GM18951 (cell line): ENCODE results near the gene PXYLP1.

Experiments used
- POLR2A ChIP-seq: IDR thresholded peaks from 4 replicates; pipeline ENCODE4 v1.6.1; 2011; ENCODE audit warnings: mild to moderate bottlenecking; ENCODE audit not compliant: insufficient read length, insufficient read depth; ENCODE audit errors: extremely low read depth
- in situ Hi-C: fragments of 300-500 bp; cut with MboI; formaldehyde crosslinking; loops from one replicate; pipeline ENCODE4 v1.12.0; 2022; ENCODE audit warnings: low sequenced_read_pairs, mixed read lengths, inconsistent platforms; ENCODE audit not compliant: unreplicated experiment

PXYLP1 gene

DNA sequence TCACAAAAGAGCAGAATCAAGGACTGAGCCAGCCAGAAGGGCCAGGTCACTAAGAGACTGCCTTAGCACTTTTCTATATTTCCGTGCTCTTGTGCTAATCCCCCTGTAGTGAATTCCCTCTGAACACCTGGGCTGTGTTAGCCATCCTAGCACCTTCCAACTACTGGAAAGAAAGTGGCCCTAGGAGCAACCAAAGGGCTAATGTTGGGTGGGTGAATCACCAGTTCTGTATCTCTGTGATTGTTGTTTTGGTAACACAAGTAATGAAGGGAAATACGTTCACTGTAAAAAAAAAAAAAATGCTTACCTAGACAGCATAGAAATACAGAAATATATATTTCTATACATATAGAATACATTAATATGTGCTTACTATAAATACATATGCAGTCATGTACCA lies 43.9 kb downstream of the PXYLP1 start:
- in situ Hi-C loops, result no loop called here
- no peak for TF ChIP-seq POLR2A

DNA sequence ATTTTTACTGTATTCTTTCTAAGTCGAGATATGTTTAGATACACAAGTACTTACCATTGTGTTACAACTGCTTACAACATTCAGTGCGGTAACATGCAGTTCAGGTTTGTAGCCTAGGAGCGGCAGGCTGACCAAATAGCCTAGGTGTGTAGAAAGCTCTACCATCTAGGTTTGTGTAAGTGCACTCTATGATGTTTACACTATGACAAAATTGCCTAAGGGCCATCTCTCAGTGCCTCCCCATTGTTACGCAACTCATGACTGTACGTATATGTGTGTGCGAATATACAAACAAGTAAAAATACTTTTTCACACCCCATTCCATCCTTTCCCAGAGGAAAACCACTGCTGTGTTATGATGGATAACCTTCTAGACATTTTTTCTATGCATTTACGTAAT lies 44.3 kb downstream of the PXYLP1 start:
- no peak for TF ChIP-seq POLR2A
- in situ Hi-C loops, result no loop called here

DNA sequence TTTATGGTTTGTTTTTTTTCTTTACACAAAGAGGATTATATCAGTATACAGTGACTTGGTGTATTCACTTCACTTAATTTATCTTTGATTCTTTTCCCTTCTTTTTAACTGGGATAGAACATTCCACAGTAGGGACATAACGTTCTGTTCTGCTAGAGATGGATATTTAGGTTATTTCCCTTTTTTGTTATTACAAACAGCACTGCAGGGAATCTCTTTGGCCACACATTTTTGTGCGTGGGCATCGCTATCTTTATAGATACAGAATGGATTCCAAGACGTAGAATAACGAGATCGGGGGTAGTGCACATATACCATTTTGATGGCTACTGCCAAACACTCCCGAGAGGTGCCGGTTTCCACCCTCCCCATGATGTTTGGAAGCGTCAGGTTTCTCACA lies 44.8 kb downstream of the PXYLP1 start:
- in situ Hi-C loops, result no loop called here
- TF ChIP-seq POLR2A, result no peak

DNA sequence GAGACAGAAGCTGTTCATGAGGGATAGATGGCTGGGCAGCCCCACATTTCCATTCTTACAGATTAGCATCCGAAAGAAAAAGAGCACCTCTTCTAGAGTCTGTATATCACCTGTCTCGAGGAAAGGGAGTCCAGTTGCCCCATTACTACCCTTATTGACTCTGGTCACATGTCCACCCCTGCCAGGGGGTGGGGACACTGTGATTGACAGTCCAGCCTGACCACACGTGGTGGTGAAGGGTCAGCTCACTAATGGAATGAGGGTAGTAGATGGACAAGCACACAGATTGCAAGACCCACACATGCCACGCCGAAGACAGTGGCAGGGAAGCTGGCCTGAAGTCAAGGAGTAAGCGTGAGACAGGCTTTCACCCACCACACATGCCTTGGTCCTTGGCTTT lies 45.8 kb downstream of the PXYLP1 start:
- in situ Hi-C loops, result no loop called here
- no peak for TF ChIP-seq POLR2A

DNA sequence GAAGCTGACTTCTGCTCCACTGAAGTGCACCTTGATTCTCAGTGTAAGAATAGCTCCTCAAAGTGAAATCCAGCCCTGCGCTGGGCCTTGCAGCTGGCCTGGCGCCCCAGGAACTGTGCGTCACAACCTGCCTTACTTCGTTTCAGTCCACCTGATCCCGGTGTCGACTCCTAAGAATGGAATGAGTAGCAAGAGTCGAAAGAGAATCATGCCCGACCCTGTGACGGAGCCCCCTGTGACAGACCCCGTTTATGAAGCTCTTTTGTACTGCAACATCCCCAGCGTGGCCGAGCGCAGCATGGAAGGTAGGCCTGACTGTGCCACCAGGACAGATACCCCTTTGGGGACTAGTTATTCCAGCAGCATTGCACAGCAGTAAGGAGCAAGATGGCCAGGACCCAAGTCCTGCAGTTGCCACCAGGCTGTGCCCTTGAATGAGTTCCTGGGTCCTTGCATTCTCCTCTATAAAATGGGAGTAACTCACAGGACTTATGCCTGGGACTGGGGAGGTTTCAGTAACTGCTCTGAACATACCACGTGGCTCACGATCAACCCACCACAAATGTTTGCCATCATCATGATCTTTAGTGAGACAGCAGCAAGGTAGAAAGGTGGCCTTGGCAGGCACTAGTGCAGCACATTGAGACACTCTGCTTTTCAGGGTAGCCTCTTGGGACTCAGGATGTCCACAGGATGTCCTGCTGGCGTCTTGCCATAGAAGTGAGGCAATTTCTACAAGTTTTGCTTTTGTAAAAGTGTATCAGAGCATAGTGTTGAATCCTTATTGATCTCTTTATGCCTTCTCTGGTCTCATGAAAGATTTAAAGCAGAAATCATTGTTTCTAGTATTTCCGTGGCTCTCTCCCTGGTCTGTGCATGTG lies 46.8 kb downstream of the PXYLP1 start:
- no peak for TF ChIP-seq POLR2A
- in situ Hi-C loops, result no loop called here

DNA sequence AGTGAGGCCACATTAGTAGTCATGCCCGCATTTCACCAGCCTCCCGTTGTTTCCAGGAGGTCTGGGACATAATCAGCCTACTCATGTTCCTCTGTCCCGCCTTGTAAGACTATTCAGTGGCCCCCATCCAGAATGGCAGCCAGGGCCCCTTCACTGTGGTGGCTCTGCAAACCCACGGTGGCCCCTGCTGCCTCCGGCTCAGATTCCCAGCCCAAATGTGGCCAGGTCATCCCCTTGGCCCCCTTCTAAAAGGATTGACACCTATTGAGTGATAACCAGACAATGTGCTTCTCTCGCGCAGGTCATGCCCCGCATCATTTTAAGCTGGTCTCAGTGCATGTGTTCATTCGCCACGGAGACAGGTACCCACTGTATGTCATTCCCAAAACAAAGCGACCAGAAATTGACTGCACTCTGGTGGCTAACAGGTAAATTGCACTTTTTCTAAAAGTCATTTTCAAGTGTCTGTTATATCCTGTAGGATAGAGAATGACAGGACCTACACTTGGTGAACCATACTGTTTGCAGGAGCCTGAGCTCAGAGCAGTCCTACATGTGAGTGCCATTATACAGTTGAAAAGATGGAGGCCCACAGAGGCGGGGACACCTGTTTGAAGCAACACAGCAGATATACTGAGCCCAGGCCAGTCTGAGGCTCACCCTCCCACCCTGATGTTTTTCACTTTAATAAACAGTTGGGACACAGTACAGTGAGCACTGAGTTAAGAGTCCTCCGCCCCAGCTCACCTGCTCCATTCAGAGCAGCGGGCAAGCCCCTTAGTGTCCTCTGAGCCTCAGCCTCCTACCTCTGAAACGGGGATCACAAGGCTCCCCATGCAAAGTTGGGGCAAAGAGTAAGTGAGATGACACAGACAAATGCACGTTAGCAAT lies 47.7 kb downstream of the PXYLP1 start:
- in situ Hi-C loops, result no loop called here
- no peak for TF ChIP-seq POLR2A

DNA sequence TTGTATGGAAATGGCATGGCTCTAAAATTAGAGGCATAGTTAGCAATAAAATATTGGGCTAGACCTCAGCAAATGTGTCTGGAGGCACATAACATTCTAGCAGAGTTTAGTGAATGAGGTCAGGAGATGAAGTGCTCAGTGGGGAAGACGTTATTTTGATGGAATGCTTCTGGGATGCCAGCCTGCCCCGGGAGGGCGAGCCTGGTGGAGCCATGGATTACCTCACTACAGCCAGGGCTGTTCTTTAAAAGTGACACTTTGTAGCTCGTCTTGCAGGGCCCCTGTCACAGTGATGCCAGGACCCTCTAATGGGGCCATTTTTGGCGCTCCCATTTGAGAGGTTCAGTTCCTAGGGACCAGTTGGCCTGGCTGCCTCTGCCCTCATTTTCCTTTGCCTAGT lies 48.5 kb downstream of the PXYLP1 start:
- in situ Hi-C loops, result no loop called here
- no peak for TF ChIP-seq POLR2A

DNA sequence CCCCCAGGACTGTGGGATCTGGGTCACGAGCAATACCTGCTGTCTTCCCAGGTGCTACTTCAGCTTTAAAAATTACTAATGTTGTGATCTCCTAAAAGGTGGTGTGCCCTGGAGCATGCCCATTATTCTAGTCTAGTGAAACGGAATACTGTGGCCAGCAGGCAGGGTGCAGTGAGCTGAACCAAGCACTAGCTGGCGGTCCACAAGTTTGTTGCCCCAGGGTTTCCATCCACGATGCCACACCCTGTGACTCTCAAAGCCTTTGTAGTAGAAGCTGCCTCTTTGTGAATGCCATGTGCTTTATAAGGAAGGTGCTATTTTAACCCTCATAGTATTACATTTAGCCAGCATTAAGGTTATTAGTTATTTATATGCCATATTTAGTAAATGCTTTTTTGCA lies 49.1 kb downstream of the PXYLP1 start:
- in situ Hi-C loops, result no loop called here
- no peak for TF ChIP-seq POLR2A

DNA sequence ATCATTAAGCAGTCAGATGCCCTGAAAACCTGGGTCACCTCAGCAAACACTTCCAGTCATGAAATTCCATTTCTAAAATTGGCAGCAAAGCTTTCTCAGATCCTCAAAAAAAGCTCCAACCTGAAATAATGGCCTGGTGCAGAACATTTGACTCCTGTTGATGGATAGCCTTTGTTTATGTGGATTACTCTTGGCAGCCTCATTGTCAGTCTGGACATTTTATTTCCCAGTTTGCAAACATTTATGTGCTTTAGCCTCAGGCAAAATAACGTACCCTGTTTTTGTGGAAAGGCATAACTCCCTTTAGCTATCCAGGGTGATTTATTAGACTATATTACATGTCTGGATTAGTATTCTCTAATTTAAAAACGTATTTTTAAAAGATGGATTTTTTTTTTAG lies 53.9 kb downstream of the PXYLP1 start:
- no peak for TF ChIP-seq POLR2A

DNA sequence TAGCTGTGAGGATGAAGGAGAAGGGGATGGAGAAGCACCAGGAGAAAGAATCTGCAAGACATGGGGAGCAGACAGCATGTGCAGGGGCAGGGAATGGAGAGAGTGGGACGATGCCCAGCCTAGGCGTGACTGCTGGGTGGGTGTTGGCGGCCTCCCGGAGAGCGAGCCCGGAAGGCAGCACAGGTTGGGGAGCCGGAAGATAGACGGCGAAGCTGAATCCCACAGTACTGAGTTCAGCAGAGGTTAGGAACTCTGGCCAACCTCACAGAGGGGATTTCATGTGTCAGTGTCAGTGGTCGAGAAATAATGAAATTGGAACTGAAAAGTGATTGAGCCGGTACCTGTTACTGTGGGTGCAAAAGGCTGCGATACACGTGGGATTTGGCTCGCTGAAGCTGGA lies 55.2 kb downstream of the PXYLP1 start:
- TF ChIP-seq POLR2A, result no peak

More for the DNA sequence above, 53.9 kb downstream of the PXYLP1 start:
- in situ Hi-C loops, result no loop called here

DNA sequence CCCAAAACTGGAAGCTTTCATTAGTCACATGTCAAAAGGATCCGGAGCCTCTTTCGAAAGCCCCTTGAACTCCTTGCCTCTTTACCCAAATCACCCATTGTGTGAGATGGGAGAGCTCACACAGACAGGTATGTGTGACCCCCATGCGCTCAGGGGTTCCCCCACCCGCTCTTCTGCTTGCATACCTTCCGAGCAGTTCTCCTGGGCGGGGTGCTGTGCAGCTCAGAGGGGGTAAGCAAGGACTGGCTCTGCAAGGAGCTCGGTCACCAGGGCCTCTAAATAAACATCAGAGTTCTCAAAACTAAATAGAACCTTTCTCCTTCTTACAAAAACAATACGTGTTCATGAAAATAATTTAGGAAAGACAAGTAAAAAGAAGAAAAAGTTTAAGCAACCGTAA lies 55.7 kb downstream of the PXYLP1 start:
- in situ Hi-C loops, result no loop called here

More for the DNA sequence above, 55.2 kb downstream of the PXYLP1 start:
- in situ Hi-C loops, result no loop called here

DNA sequence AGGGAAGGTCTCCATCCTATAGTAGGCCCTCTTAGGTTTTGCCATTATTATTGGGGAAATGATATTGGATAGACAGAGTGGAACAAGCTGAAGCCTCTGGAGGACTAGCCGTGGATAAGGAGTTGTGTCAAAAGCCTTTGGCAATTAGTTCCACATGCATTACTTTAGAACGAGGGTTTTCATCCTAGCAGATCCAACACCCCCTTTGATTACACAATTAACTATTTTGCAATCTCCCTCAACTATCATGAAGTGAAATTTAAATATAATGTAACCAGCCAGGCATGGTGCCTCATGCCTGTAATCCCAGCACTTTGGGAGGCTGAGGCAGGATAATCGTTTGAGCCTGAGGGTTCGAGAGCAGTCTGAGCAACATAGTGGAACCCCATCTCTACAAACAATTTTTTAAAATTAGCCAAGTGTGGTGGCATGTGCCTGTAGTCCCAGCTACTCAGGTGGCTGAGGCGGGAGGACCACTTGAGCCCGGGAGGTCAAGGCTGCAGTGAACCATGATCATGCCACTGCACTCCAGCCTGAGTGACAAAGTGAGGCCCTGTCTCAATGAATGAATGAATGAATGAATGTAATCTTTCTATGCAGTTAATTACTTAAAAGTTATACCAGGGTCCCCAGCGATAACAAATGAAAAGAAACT lies 56.8 kb downstream of the PXYLP1 start:
- no peak for TF ChIP-seq POLR2A
- in situ Hi-C loops, result no loop called here

More for the DNA sequence above, 55.7 kb downstream of the PXYLP1 start:
- TF ChIP-seq POLR2A, result no peak

DNA sequence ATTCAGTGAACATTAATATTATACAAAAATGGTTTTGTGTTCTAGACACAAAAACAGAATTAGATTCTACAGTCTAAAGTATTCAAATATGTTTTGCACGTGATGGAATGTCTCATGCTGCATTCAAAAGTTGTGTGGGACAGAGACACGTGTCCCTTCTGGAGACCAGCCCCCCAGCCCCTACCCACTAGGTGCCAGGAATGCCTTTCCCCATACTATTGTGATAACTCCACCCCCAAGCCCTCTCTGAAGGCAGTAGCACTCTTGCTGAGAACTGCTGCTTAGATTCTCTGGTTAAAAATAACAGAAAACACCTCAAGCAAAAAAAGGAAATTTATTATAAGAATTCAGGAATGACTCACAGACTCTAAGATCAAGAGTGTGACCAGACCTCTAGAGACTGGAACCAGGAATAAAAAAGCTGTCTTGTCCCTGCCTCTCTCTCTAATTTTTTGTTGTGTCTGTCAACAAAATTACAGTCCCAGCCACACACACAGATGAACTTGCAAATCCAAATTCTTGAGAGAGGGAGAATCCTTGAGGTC lies 57.7 kb downstream of the PXYLP1 start:
- in situ Hi-C loops, result no loop called here
- no peak for TF ChIP-seq POLR2A
